ENCODE results near the gene CARTPT.

The CARTPT gene

DNA sequence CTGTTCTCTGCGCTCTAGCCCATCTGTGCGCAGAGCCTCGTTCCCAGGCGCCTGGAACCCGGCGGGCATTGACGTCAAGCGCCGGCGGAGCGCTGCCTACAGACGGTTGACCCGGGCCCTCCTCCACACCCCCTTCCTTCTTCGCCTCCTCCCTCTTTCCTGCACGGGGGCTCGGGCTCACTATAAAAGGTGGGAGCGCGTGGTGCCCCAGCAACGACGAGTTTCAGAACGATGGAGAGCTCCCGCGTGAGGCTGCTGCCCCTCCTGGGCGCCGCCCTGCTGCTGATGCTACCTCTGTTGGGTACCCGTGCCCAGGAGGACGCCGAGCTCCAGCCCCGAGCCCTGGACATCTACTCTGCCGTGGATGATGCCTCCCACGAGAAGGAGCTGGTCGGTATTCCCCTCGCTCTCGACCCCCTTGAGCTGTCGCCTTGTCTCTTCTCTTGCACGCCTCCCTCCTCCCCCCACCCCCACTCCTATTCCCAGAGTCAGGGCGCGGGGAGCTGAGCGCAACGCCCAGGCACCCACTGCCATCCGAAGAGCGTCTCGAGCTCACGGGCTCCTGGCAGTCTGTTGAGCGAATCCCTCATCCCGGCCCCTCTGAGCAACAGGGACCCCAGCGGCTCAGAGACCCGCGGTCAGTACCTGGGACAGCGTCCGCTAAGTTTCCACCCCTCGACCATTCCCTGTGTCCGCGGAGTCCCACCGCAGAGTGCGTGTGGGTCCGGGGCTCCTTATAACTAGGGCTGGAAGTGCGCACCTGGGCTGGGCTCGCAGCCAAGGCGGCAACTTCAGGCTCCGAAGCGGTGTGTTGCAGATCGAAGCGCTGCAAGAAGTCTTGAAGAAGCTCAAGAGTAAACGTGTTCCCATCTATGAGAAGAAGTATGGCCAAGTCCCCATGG, at the start of gene CARTPT:
TSS of gene CARTPT (plus strand) at position 213 of the 902 bp plus-strand sequence. CDS start at position 232, 19 bp downstream.
- FAIRE-seq = no peak
- no peak for DNase-seq (ENCODE audit: extremely low spot score, insufficient read length, low read depth)

DNA sequence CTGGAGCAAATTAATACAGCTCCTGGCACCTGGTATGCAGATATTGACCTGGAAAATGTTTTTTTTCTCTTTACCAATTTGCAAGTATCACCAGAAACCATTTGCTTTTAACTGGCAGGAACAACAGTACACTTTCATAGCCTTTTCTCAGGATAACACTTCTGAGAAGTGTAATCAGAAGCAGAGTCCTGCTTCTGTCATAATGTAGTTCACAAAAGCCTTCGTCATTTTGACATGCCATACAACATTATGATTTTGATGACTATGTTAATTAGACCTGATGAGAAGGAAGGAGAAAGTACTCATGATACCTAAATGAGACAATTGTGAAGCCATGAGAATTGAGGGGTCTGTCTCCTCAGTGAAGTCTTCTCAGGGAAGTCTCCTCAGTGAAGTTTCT, 41.1 kb upstream of the CARTPT start:
- DNase-seq (ENCODE audit: extremely low spot score, insufficient read length, low read depth) (no peak), FAIRE-seq (no peak)

DNA sequence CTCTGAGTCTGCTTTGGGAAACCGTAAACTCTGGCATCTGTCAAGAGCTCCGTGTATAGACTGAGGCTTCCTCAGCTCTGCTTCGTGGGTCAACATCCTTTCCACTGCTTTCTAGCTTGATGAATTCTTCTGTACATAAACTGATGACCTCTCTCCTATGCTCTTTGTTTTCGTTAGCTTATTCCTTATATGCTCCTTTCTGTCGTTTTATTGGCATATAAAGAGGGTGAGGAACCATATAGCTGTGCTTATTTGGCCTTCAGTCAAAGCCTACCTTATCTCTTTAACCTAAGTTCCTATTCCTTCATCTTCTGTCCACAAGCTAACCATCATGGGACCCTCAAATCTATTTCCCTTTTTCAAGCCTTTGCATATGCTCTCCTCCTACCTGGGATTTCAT, 39.4 kb upstream of the CARTPT start:
- DNase-seq (ENCODE audit: extremely low spot score, insufficient read length, low read depth) (no peak), FAIRE-seq (no peak)

DNA sequence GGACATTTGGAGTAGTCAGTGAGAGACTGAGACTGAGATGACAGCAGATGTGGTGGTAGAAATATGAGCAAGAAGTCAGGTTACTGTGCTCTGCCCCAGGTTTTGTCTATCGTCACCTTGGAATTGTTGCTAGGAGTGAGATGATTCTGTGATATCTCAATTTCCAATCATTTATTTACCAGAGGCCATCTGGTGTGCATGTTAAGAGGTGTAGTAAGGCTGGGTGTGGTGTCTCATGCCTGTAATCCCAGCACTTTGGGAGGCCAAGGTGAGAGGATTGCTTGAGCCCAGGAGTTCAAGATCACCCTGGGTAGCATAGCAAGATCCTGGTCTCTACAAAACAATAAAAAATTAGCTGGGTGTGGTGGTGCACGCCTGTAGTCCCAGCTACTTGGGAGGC, 38.6 kb upstream of the CARTPT start:
- FAIRE-seq (no peak), DNase-seq (ENCODE audit: extremely low spot score, insufficient read length, low read depth) (no peak)

DNA sequence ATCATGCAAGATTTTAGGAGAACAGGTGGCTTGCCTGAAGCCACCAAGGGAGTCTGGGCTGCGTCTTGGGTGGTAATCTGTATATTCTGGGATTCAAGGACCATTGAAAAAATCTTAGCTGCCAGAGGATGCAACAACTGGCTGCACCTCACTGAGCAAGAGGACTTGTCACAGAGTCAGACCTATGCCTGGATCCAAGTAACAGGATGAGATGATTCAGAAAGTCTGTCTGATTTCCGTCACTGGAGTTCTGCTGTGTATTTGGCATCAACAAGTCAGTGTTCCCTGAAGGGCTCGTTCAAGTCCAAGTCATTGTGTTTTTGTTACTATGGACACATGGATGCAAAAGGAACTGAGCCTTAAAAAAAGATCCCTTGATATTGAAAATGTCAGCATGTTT, 37.8 kb upstream of the CARTPT start:
- FAIRE-seq (no peak), DNase-seq (ENCODE audit: extremely low spot score, insufficient read length, low read depth) (no peak)

DNA sequence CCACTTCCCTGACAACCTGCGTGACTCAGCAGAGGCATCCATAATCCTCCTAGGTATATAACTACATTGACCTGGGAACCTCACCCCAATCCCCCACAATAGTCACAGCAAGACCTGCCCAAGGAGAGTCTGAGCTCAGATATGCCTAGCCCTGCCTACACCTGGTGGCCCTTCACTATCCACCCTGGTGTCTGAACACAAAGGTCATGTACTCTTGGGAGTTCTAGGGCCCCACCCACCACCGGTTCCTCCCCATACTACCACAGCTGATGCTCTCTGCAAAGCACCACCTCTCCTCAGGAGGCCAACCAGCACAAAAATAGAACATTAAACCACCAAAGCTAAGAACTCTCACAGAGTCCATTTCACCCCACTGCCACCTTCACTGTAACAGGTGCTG, 34.8 kb upstream of the CARTPT start:
- FAIRE-seq (no peak), DNase-seq (ENCODE audit: extremely low spot score, insufficient read length, low read depth) (no peak)

DNA sequence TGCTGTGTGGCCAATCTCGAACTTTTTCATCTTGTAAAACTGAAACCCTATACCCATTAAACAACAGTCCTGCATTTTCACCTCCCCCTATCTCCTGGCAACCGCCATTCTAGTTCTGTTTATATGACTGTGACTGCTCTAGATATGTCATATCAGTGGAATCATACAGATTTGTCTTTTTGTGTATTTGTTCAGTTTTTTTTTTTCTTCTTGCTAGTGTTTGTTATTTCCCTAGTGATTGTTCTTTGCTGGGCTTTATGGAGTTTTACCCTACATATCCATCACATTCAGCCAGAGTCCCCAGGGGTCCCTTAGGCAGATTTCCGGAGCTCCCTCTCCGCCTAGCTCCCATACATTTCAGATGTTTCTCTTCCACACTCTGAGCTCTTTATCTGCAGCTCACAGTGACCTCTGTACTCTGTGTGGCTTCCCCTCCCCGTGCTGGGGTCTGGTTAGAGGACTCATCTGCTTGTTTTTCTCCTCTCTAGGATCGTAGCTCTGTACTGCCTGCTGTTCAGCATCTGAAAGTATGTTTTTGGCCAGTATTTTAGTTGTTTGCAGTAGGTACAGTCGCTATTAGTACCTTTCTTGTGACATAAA, 25.1 kb upstream of the CARTPT start:
- no peak for DNase-seq (ENCODE audit: extremely low spot score, insufficient read length, low read depth)
- no peak for FAIRE-seq

DNA sequence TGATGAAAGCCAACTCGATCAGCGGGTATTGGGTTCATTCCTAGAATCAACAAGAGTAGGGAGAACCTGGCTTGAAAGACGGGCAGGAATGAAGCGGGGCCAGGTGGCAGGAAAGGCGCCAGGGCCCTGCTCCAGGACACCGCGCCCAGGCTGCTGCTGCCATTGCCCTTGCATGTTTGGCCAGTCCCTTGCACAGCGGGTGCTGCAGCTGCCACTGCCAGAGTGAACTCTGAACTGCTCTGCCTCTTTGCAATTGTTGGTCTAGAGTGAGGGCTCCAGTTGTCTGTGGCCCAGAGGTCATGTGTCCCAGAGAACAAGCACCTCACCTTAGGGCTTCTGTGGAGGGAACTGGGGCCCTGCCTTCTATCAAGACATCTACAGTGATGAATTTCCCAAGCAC, 24.0 kb upstream of the CARTPT start:
- no peak for FAIRE-seq

DNA sequence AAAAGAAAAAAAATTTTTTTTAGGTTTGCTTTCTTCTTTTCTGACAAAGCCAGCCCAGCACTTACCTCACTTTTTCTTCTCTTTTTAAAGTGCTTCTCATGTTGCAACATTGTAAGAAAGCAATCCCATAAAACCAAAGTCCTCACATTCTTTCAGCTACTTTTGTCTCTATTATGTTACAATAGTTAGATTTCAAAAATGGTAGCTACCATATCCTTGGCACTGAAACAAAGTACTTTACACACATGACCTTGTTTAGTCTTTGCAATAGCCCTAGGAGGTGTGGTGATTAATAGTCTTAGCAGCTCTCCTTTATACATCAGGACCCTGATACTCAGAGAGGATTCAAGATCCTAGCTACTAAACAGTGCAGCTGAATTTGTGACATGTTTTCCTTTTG, 23.5 kb upstream of the CARTPT start:
- DNase-seq (ENCODE audit: extremely low spot score, insufficient read length, low read depth) (no peak), FAIRE-seq (no peak)

More for the DNA sequence above, 24.0 kb upstream of the CARTPT start:
- no peak for DNase-seq (ENCODE audit: extremely low spot score, insufficient read length, low read depth)

DNA sequence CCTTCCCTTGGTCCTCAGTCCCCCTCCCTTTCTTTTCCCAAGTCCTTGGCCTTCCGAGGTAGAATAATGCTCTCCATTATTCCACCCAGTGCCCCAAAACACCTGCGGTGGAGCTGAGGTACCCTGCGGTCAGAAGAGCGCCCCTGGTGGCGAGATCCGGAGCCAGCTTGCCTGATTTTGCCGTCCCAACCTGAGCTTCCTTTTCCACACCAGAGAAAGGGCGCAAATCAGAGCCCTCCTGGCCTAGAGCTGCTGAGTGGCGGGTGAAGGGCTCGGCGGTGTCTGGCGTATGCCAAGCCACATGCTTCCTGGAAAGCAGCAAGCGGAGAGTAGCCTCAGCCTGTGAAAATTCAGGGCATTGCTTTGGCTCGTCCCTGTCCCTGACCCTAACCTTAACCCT, 21.1 kb upstream of the CARTPT start:
- no peak for FAIRE-seq
- no peak for DNase-seq (ENCODE audit: extremely low spot score, insufficient read length, low read depth)

DNA sequence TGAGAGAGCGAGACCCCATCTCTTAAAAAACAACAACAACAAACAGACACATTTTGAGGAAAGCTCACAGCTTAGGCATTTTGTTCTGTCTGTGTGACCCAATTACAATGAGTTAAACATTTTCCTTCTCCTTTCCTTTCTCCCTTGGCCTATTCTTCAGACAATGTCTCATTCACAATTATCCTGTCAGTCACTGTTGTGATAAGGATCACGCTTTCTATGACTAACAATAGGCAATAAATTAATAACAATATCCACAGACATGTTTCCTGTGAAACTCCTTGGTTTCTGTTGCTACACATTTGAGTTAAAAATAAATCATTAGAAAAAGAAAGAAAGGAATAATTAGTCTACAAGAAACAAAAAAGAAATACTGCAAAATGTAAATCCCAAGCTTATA, 19.8 kb upstream of the CARTPT start:
- no peak for FAIRE-seq

DNA sequence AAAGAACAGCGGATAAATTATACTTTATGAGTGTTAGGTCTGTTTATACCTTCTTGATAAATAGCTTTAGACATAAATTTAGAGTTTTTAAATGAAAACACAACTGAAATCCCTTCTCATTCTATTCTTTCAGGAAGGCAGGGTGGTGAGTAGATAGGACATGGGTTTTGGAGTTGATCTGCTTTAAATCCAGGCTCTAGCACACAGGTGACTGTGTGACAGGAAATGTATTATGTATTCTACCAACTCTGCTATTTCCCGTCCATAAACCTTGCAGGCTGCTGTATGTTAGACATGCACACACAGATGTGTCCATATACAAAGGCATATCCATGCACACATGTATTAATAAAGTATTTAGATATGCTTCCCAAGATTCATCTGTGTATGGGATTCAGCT, 19.3 kb upstream of the CARTPT start:
- FAIRE-seq (no peak), DNase-seq (ENCODE audit: extremely low spot score, insufficient read length, low read depth) (no peak)

More for the DNA sequence above, 19.8 kb upstream of the CARTPT start:
- no peak for DNase-seq (ENCODE audit: extremely low spot score, insufficient read length, low read depth)

DNA sequence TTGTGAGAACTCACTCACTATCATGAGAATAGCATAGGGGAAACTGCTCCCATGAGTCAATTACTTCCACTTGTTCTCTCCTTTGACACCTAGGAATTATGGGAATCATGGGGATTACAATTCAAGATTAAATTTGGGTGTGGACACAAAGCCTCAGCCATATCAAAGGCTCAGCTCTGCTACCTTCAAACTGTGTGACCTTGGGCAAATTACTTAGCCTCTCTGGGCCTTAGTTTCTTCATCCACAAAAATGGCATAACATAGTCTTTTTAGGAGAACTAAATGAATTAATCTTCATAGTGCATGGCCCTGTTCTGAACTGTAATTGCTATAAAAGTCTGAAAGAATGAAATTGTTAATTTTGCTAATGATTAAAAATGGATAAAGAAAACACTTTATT, 18.3 kb upstream of the CARTPT start:
- DNase-seq (ENCODE audit: extremely low spot score, insufficient read length, low read depth) (no peak), FAIRE-seq (no peak)

DNA sequence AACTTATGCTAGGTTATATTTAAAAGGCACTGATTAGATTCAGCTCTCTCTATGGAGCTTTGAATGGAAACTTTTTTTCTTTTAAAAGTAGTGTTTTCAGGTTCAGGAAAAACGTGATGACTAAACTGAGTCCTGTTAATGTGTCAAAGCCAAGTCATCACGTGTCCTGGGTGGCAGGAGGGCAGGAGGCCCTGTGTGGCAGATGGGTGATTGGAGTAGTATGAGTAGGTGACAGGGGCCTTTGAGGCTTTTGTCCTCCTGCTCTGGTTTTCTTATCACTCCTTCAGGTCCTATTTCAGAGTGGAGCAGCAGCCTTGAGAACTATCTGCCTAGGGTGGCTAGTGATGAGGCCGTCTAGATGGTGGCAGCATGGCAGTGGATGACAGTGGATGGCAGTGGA, 17.7 kb upstream of the CARTPT start:
- DNase-seq (ENCODE audit: extremely low spot score, insufficient read length, low read depth) (no peak), FAIRE-seq (no peak)

DNA sequence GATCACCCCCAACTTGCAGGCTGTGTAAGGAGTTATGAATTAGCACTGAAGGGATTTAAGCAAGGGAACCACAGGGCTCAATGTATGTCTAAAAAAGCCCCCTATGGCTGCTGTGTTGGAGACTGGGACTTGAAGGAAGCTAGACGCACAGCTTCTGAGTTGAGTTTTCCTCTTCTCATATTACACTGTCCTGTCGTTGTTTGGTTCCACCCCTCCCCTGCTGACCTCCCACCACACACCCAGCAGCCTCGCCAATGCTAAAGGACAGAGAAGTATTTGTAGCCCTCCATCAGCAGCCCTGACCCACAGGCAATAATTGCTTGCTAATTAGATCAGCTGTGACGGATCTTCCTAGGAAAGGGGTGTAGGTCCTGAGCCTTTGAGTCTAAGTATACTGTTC, 15.1 kb upstream of the CARTPT start:
- DNase-seq (ENCODE audit: extremely low spot score, insufficient read length, low read depth) (no peak), FAIRE-seq (no peak)

DNA sequence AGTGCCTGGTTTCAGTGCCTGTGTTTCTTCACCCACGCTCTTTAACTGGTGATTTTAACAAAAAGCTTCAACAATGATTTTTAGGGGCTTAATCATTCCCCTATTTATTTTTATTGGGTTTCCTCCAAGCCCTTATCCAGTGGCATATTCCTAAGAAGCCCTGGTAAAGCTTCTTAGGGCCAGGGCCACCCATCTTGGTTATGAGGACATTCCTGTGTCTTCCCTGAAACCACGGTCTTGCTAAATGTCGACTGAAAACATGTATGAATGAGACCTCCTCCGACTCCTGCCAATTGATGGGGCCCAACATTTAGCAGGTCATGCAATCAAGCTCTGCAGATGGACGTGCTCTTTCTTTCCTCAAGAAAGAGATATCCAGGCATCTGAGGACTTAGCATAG, 13.7 kb upstream of the CARTPT start:
- FAIRE-seq (no peak), DNase-seq (ENCODE audit: extremely low spot score, insufficient read length, low read depth) (no peak)

DNA sequence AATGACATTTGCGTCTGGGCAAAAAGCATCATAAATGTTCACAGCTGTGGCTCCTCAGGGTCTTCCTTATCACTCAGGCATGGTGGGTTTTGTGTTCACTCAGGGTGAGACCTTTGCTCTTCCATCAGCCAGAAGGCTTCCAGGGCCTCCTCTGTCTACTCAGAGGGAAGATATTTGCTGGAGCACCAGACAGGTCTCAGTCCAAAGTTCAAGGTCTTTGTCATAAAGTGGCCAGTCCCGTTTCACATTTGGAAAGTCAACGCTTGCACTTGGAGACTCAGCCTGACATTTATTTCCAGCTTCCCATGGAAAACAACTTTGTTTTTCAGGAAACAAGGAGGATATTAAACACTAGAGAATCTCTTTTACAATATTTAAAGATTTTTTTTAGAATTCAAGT, 12.2 kb upstream of the CARTPT start:
- FAIRE-seq (no peak), DNase-seq (ENCODE audit: extremely low spot score, insufficient read length, low read depth) (no peak)

DNA sequence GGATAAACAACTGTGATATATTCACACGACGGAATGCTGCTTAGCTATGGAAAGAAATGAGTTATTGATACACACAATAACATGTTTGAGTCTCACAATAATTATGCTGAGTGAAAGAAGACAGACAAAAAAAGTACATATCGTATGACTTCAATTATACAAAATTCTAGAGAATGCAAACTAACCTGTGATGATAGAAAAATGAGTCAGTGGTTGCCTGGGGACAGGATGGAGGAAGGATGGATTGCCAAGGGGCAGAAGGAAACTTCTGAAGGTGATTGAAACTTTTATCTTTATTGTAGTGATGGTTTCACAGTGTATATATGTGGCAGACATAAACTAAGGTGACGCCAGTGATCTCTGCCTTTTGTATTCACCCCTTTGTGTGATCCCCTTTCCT, 7.5 kb upstream of the CARTPT start:
- FAIRE-seq (no peak), DNase-seq (ENCODE audit: extremely low spot score, insufficient read length, low read depth) (no peak)

DNA sequence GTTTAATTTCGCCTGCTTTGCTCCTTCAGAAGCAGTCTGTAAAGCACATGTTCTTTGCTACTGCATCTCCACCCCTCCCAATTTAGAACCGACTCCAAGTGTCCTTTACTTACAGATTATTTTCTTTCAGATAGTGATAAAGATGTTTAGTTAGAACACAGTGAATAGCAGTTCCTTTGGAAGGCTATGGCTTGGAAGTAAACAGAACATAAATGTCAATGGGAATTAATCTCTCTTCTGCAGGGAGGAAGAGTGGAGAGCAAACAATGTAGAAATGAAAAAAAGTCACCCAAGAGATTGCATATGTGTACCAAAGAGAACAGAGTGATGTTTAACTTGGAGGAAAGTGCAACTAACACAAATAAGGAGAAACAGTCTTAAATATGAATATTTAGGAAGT, 4.2 kb upstream of the CARTPT start:
- DNase-seq (ENCODE audit: extremely low spot score, insufficient read length, low read depth) (no peak), FAIRE-seq (no peak)

DNA sequence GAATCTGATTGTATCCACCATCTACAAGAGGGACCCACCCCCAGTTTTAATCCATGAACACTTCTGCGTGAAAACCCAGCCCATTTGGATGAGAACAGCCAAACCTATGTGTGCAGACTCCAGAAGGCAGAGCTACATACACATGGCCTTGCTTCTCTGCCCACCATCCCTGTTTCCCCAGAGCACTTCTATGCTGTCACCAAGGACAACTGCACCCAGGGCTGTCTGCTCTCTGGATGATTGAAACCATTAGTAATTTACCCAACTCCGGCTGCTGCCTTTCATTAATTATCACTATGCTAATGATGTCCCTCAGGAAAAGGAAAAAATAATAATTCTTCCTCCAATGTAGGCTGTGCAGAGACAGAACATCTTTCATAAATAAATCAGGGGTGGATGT, 8.9 kb downstream of the CARTPT start:
- FAIRE-seq = no peak
- DNase-seq (ENCODE audit: extremely low spot score, insufficient read length, low read depth) = no peak

DNA sequence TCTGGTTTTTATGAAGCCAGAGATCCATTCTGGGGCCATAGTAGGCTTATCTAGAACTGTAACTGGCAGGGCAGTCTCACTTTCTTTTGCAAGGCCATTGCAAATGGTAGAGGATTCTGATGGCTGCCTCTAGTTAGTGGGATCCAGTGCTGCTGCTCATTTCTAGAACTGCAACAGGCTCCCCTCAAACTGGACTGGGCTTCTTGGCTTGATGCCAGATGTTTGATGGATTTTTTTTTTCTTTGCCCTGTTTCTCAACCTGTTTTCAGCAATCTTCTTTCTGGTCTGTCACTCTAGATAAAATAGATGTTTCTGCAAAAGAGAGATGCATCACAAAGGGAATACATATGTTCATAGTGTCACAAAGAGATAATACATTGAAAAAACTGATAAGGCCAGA, 11.9 kb downstream of the CARTPT start:
- FAIRE-seq (no peak), DNase-seq (ENCODE audit: extremely low spot score, insufficient read length, low read depth) (no peak)

DNA sequence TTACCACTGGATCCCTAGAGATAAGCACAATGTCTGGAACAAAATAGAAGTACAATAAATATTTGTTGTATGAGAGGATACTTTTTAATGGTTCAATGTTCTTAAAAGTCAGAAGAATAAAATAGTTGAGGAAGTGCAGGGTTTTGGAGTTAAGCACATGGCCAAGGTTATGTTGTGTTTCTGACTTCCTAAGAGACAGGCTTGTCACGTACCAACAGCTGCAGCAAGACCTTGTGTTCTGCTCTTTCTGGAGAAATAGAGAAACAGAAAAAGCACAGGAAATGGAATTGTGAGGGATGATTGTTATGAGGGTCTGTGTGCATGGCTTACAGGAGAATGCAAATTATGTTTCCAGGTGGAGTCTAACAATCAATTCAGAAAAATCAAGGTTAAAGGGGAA, 12.9 kb downstream of the CARTPT start:
- DNase-seq (ENCODE audit: extremely low spot score, insufficient read length, low read depth) (no peak), FAIRE-seq (no peak)
